ENCODE results near the gene MAPRE2.

MAPRE2 gene

DNA sequence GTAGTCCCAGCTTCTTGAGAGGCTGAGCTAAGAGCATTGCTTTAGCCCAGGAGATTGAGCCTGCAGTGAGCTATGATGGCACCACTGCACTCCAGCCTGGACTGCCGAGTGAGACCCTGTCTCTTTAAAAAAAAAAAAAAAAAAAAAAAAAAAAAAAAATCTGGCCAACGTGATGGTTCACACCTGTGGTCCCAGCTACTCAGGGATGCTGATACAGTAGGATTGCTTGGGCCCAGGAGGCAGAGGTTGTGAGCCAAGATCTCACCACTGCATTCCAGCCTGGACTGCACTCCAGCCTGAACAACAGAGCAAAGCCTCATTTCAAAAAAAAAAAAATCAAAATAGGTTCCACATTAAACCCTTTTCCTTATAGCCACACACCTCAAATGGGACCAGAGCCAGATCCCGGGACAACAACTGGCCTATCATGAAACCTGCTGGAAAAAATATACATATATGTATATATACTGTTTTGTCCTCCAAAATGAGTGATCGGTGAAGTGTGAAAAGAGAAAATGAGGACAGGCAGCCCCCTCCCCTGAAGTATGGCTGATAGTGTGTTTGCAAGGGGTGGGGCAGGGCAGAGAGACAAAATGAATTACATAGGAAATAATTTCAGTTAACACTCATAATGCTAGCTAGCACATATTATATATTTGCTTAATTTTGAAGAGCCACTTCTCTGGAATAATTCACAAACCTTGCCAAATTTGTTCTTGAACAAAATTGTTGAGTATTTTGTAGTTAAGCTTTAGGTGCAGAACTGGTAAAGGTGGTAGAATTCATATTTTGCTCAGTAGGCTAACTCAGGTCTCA, 22.9 kb downstream of the MAPRE2 start:
- no peak for DNase-seq

GRCh38 chr18:35067454-35067853, 26.2 kb downstream of the MAPRE2 start:
- DNase-seq = no peak

GRCh38 chr18:35071819-35072247, 30.6 kb downstream of the MAPRE2 start:
- DNase-seq = no peak

GRCh38 chr18:35072616-35073015, 31.4 kb downstream of the MAPRE2 start:
- DNase-seq = no peak

DNA sequence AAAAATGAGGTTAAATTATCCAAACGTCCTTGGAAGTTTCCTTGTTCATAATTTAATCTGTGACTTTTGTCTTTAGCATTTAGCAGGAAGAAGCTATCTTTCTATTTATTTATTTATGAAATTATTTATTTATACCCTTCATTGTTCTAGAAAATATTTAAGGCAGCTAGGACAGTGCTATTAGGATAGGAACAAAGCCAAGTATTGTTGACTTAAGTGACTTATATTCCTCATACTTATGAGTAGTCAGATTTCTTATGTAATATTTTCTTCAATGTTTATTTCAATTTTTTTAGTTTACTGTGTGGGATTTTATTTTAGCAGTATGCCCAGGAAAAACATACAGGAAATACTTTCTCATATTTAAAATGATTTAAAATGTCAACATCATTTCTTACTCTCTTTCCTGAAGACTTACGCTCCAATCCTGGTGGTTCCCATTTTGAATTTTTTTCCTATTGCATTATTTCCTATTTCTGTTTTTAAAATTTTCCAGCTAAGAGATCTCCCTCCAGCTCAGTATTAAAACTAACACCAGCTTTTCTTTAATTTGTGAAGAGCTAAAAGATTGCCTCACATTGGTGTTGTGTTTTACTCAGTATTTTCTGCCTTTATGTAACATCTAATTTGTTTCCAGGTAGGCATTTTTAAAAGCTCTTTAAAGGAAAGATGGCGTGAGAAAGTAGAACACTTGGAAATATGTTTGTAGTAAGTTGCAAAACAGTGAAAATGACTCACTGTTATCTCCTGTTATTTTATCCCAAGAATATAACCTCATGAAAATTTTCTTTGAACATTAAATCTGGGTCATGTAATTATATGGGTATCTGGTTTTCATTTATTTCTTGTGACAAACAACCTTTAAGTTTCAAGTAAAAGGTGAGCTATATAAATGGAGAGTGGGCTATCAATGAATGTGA, 32.2 kb downstream of the MAPRE2 start:
- no peak for DNase-seq

DNA sequence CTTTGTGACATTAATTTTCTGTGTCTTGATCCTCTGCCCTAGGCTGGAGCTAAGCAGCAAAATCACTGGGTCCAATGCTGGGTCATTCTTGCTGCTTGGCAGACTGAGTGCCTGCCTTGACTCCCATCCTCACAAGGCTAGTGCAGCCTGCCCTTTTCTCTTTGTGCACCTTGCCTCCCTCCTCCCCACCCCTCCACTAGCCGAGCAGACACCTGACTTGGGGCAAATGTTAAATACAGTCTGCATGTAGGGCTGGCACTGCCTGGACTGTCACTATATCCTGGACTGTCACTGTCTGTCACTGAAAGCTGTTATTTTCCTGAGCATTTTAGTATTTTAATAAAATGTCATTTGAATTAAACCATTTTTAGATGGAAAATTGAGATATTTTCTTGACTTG, 33.4 kb downstream of the MAPRE2 start:
- DNase-seq = no peak

DNA sequence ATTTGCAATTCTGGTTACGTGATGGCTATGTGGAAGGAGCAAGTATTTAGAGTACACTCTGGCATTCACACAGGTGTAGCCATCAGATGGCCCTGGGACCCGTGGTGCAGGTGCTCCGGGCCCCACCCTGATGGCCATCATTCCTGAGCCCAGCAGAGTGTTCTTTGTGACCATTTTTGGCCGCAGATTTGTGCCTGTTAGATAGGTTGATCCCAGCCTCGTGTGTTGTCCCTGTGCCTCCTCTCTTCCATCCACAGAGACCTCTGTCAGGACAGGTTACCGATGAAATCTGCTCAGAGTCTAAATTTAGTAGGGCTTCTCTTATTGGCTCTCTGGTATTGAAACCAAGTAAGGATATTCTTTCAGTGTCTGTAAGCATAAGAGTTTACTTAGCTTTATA, 33.9 kb downstream of the MAPRE2 start:
- DNase-seq = no peak

DNA sequence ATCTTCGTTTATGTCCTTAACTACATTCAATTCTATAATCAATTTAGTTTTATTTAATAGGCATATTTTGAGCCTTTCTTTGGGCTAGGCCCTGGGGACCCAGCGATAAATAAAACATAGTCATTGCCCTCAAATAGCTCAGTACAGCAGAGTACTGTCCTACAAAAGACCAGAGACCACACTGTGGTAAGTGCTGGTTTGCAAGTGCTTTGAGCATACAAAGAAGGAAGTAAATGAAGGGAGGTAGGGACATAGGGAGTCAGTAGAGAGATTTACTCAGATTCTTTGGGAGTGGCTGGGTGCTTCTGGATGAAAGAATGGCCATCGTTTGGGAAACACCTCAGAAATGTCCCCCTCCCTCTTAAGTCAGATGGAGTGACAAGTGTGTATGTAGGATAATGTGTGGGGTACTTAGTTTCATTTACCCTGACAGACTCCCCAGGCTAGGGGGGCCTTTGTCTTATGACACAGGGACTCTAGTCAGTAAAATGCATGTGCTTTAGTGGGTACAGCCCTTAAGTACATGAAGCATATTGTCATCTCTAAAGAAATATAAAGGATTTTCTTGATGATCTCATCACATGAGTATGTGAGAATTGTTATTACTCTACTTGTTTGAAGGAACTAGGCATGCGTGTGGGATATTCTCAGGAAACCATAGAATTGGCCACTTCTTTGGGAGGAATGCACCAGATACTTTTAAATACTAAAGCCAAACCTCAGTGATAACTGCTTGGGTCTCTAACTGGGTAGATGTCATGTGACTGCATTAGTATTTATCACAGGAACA, 35.1 kb downstream of the MAPRE2 start:
- no peak for DNase-seq

DNA sequence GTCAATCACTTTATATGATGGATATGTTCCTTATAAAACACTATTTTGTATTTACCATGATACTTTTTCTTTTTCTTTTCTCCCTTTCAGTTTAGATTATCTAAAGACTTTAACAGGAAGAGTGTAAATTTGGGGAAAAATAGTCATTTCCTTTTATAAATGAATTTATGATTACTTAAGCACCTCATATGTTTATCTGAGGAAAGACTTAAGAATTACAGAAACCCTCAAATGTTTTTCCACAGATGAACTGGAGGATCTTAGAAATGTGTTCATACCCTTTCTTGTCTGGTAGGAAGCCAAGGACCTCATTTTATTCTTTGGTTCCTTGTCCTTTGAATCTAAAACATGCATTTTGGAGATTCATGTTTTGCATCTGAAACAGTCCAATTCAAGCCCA, 36.7 kb downstream of the MAPRE2 start:
- DNase-seq = no peak

- no peak for DNase-seq
These were observed 38.8 kb downstream of the MAPRE2 start for GRCh38 chr18:35080058-35080457.

DNA sequence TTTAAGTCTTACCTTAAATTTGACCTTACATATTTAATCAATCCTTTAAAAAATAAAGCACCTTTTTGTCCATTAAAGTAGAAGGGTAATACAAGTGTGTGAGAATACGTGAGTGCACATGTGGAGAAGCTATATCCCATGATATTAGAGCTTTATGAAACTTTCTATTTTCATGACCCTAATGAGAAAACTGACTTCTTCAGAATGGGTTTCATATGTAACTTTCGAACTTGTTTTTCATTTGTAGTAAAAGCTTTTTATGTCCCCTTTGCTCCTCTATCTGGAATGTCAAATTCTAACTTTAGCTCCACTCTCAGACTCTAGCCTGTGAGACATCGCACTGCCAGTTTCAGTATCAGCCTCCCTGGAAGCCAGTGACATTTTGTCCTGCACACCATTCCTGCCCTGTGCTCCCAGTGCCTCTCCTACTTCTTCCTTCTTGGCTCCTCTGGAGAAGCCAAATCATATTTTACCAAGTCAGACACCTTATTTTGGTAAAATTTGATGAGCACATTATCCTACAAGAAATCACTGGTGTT, 42.0 kb downstream of the MAPRE2 start:
- no peak for DNase-seq

DNA sequence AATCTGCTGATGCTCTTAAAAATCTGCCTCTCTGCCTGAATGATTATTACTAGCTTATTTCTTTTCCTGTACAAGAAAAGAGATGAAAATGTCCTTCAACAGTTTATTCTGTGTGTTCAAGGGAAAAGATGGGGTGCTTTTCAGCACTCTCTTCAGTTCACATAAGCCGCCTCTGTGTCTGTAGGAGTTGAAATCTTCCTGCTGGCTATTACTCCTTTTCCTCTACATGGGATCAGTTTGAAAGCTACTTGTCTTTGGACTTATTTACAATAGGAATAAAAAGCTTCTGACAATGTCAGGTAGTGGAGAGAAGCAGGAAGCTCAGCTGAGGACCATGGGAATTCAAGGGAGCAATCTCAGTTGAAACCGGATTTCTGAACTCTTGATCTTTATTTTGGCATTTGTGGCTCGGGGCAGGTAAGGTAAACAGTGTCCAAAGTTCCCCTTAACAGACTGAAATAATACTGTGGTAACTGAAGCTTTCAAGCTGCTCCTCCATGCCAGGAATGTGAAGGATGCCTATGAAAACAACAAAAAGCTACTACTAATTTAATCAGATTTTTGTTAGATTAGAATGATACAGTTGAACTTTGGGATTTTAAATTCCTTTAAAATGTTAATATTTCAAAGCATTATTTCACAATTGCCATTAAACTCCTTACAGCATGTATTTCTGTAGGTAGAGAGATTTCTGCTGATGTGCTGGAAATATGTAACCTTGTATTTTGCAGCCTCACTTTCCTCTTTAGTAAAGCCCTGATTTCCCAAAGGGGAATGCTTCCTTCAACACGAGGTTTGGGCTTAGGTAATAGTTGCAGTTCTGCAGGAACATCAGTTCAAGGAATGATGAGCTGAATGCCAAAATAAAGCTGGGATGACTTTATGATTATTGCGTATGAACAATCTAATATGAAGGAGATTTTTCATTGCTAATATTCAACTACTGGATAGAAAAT, 43.6 kb downstream of the MAPRE2 start:
- no peak for DNase-seq

- DNase-seq = no peak
These were observed 44.5 kb downstream of the MAPRE2 start for GRCh38 chr18:35085450-35086380.

DNA sequence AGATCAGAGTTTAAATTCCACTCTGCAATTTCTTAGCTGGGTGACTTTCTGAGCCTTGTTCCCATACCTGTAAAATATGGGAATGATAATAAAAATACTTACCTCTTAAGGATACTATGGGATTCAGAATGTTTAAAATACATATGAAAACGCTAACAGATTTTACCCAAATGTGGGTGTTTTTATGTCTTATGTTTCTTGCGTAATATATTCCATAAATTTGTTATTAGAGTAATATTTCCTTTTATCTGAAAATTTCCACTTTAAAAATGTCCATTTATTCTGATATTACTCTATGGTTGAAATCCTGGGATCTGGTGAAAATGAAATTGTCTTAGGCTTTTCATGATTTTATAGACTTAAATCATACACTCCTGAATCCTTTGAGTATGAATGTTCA, 45.5 kb downstream of the MAPRE2 start:
- no peak for DNase-seq

DNA sequence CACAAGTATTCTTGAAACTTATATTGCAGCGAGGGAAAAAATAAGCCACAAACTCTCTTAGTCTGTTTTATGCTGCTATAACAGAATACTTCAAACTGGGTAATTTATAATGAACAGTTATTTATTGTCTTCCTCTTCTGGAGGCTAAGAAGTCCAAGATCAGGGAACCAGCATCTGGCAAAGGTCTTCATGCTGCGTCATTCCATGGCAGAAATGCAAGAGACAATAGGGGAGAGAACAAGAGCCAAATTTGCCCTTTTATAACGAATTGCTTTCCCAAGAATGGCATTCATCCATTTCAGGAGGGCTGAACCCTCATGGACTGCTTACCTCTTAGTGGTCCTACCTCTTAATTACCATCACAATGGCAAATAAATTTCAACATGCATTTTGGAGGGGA, 46.5 kb downstream of the MAPRE2 start:
- DNase-seq = no peak

GRCh38 chr18:35088921-35089320, 47.7 kb downstream of the MAPRE2 start:
- no peak for DNase-seq

DNA sequence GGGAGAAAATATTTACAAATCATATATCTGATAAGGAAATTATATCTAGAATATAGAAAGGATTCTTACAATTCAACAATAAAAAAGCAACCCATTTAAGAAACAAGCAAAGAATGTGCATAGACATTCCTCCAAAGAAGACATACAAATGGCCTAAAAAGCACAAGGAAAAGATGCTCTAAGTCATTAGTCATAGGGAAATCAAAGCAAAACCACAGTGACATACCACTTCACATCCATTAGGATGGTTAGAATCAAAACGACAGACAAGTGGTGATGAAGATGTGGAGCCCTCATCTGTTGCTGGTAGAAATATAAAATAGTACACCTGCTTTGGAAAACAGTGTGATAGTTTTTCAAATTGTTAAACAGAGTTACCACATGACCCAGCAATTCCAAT, 48.2 kb downstream of the MAPRE2 start:
- no peak for DNase-seq

DNA sequence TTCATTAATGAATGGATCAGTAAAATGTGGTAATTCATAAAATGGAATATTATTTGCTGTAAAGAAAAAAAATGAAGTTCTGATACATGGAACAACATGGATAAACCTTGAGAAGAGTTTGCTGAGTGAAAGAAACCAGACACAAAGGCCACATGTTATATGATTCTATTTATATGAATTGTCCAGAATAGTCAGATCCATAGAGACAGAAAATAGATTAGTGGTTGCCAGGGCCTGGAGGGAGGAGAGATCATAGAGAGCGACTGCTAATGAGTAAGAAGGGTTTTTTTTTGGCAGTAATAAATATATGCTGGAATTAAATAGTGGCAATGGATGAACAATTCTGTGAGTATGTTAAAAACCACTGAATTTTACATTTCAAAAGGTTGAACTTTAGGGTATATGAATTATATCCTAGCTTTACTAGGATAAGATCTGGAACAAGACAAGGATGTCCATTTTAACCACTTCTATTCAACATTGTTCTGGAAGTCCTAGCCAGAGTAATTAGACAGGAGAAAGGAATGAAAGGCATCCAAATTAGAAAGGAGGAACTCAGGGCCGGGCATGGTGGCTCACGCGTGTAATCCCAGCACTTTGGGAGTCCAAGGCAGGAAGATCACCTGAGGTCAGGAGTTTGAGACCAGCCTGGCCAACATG, 48.8 kb downstream of the MAPRE2 start:
- DNase-seq = no peak

DNA sequence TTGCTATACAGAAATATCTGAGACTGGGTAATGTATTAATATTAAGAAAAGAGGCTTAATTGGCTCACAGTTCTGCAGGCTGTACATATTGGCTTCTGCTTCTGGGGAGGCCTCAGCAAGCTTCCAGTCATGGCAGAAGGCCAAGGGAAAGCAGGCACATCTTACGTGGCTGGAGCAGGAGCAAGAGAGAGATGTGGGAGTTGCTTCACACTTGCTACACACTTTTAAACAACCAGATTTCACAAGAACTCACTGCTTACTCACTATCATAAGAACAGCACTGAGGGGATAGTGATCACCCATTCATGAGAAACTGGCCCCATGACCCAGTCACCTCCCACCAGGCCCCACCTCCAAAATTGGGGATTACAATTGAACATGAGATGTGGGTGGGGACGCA, 50.6 kb downstream of the MAPRE2 start:
- DNase-seq = no peak
